ENCODE measurements around the gene KIAA0930. TPM values are rescaled to one million over a fixed set of nuclear protein-coding genes. Genes with fewer than 3 reads are reported as not detected.

The KIAA0930 gene
- 61.3 to 82.8 TPM (median 77.8 TPM) in 5 replicates for total RNA-seq (2022; extraction: Qiagen RNA extraction)

GRCh38 chr22:45240810-45241631 lies at the start of gene KIAA0930:
TSS of gene KIAA0930 (minus strand) at chr22:45240894. CDS start at chr22:45240703, 191 bp downstream.

GRCh38 chr22:45284705-45285262 lies 44.1 kb upstream of the KIAA0930 start, which contains the start of gene UPK3A:
TSS of gene UPK3A (plus strand) at chr22:45284949. CDS start at chr22:45285014, 65 bp downstream.

DNA sequence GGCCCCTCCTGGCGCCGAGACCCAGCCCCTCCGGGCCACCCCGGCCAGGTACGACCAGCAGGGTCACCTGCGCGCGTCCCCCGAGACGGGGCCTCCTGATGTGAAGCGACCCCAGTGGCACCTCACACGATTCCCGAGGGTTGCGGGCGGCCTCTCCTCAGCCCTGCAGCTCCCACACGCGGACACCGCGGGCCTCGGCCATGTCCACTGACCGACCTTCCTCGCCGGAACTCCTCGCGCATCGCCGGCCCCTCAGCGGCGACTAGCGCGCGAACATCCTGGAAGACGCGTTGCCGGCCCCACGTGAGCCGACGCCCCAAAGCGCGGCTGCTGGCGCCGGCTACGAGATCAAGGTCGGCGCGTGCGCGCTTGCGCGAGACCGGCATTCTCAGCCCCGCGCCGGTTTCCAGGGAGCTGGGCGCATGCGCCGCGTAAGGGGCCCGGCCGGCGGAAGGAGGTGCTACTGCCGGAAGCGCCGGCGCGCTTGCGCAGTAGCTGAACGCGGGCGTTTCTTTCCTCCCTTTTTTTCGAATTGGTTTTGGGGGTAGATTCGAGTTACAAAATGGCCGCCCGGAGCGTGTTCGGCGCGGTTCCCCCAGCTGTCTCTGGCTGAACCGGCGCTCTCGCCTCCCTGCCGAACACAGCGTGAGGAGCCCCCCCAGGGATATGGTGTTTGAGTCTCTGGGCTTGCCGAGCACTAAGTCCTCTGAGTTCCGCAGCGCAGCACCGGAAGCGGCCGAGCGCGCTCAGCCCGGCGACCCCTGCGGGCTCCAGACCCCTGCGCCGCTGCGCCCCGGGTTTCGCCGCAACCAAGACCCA lies 77.0 kb downstream of the KIAA0930 start, which contains the start of gene NUP50:
Gene NUP50, plus strand, starts transcription at position 475 of the 819 bp plus-strand sequence. CDS start 4,253 bp downstream, outside the sequence.

Other genes with a start within 250 kb of the KIAA0930 start
- 0.61 to 1.1 TPM (median 0.98 TPM) in 5 replicates for gene PHF21B, start 230.9 kb downstream of the KIAA0930 start, total RNA-seq (2022; extraction: Qiagen RNA extraction)
- gene NUP50, start 77.0 kb downstream of the KIAA0930 start, total RNA-seq (2022; extraction: Qiagen RNA extraction), result 25.5 to 31.8 TPM (median 29.4 TPM) in 5 replicates
- gene UPK3A, start 44.1 kb upstream of the KIAA0930 start, total RNA-seq (2022; extraction: Qiagen RNA extraction), result not detected in 5 replicates
- gene FAM118A, start 69.0 kb upstream of the KIAA0930 start, total RNA-seq (2022; extraction: Qiagen RNA extraction), result 8.9 to 11.9 TPM (median 10.5 TPM) in 5 replicates
- gene SMC1B, start 172.7 kb upstream of the KIAA0930 start, total RNA-seq (2022; extraction: Qiagen RNA extraction), result 0.03 to 0.05 TPM (median 0.05 TPM) in 3 of 5 replicates, not detected in the others
- gene RIBC2, start 172.8 kb upstream of the KIAA0930 start, total RNA-seq (2022; extraction: Qiagen RNA extraction), result 2.1 to 2.4 TPM (median 2.1 TPM) in 5 replicates